H1 (cell line): ENCODE data around the gene MARCOL. TPM values are rescaled to one million over a fixed set of nuclear protein-coding genes. Genes with fewer than 3 reads are reported as not detected.

Experiments used
- polyA plus RNA-seq, 7 experiments: library from polyadenylated mRNA; depleted of rRNA in 3 of 7; stranded (reverse) in 5 of 7; unstranded in 2 of 7; fragments of >200 nt in 5 of 7; fragments of 200-250 nt in 2 of 7; gene quantifications; 1 replicate in 5 of 7; 2 replicates in 1 of 7; 4 replicates in 1 of 7; pipeline versions ENCODE4 v1.2.1 to v1.2.3, GENCODE V29; 2011 to 2013; ENCODE audit warnings: missing spikeins in 2 of 7, mixed read lengths in 2 of 7
- total RNA-seq: library from RNA; stranded (reverse); fragmentation: NEBNext Ultra II Directional; extraction: Animal tissue kit (Norgen Biotek cat#: 25700); gene quantifications from 2 replicates; pipeline ENCODE4 v1.2.1, GENCODE V29; 2021
- TF ChIP-seq, protein P1 (sequence below): fragments of 300-600 bp; sonication (generic); IDR thresholded peaks from 2 replicates; pipeline ENCODE4 v1.7.1; 2012; ENCODE audit warnings: low read length, moderate library complexity, mild to moderate bottlenecking, inconsistent platforms; ENCODE audit not compliant: insufficient replicate concordance

Gene MARCOL
- total and polyA plus RNA-seq, 2 of the 8 experiments (the other 6 are each of a cell fraction or from before 2014, with no cell fraction given), result not detected

DNA sequence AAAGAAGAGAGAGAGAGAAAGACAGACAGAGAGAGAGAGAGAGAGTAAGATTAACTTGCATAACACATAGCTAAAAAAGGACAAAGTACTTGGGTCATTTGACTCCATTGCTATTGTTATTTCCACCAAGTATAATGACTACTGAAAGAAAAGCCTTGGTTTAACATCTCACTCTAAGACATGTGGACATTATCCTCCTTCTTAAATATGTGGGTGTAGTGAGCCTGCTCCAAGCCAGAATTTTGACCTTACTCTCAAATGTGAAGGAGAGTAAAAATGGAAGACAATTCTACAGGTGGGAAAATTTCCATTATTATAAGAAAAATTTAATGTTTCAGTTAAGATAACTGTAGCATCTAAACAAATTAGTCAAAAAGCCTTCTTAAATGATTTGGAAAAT lies 8.5 kb upstream of the MARCOL start (continued):
- TF ChIP-seq, protein P1, sequence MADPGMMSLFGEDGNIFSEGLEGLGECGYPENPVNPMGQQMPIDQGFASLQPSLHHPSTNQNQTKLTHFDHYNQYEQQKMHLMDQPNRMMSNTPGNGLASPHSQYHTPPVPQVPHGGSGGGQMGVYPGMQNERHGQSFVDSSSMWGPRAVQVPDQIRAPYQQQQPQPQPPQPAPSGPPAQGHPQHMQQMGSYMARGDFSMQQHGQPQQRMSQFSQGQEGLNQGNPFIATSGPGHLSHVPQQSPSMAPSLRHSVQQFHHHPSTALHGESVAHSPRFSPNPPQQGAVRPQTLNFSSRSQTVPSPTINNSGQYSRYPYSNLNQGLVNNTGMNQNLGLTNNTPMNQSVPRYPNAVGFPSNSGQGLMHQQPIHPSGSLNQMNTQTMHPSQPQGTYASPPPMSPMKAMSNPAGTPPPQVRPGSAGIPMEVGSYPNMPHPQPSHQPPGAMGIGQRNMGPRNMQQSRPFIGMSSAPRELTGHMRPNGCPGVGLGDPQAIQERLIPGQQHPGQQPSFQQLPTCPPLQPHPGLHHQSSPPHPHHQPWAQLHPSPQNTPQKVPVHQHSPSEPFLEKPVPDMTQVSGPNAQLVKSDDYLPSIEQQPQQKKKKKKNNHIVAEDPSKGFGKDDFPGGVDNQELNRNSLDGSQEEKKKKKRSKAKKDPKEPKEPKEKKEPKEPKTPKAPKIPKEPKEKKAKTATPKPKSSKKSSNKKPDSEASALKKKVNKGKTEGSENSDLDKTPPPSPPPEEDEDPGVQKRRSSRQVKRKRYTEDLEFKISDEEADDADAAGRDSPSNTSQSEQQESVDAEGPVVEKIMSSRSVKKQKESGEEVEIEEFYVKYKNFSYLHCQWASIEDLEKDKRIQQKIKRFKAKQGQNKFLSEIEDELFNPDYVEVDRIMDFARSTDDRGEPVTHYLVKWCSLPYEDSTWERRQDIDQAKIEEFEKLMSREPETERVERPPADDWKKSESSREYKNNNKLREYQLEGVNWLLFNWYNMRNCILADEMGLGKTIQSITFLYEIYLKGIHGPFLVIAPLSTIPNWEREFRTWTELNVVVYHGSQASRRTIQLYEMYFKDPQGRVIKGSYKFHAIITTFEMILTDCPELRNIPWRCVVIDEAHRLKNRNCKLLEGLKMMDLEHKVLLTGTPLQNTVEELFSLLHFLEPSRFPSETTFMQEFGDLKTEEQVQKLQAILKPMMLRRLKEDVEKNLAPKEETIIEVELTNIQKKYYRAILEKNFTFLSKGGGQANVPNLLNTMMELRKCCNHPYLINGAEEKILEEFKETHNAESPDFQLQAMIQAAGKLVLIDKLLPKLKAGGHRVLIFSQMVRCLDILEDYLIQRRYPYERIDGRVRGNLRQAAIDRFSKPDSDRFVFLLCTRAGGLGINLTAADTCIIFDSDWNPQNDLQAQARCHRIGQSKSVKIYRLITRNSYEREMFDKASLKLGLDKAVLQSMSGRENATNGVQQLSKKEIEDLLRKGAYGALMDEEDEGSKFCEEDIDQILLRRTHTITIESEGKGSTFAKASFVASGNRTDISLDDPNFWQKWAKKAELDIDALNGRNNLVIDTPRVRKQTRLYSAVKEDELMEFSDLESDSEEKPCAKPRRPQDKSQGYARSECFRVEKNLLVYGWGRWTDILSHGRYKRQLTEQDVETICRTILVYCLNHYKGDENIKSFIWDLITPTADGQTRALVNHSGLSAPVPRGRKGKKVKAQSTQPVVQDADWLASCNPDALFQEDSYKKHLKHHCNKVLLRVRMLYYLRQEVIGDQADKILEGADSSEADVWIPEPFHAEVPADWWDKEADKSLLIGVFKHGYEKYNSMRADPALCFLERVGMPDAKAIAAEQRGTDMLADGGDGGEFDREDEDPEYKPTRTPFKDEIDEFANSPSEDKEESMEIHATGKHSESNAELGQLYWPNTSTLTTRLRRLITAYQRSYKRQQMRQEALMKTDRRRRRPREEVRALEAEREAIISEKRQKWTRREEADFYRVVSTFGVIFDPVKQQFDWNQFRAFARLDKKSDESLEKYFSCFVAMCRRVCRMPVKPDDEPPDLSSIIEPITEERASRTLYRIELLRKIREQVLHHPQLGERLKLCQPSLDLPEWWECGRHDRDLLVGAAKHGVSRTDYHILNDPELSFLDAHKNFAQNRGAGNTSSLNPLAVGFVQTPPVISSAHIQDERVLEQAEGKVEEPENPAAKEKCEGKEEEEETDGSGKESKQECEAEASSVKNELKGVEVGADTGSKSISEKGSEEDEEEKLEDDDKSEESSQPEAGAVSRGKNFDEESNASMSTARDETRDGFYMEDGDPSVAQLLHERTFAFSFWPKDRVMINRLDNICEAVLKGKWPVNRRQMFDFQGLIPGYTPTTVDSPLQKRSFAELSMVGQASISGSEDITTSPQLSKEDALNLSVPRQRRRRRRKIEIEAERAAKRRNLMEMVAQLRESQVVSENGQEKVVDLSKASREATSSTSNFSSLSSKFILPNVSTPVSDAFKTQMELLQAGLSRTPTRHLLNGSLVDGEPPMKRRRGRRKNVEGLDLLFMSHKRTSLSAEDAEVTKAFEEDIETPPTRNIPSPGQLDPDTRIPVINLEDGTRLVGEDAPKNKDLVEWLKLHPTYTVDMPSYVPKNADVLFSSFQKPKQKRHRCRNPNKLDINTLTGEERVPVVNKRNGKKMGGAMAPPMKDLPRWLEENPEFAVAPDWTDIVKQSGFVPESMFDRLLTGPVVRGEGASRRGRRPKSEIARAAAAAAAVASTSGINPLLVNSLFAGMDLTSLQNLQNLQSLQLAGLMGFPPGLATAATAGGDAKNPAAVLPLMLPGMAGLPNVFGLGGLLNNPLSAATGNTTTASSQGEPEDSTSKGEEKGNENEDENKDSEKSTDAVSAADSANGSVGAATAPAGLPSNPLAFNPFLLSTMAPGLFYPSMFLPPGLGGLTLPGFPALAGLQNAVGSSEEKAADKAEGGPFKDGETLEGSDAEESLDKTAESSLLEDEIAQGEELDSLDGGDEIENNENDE, result no peak
